K562 (cell line): ENCODE data around the gene SLC23A2. TPM values are rescaled to one million over a fixed set of nuclear protein-coding genes. Genes with fewer than 3 reads are reported as not detected.

Experiments
- ATAC-seq: fragments of 200-7000 bp; cut with Tn5 transposase; 3 replicates; pipeline ENCODE4 v1.9.1; 2020; ENCODE audit warnings: moderate library complexity
- BruUV-seq: library from RNA; stranded (reverse); fragments of 400-500 nt; replicated peaks from 2 replicates; lab custom pipeline; 2021; lab: Mats Ljungman, UMichigan
- CTCF ChIA-PET: fragments of 300-600 bp; formaldehyde crosslinking; extraction: SDS; loops from one replicate; lab custom pipeline; 2021; ENCODE audit warnings: low intra/inter-chr PET ratio; lab: Yijun Ruan, JAX
- POLR2A ChIA-PET: fragments of 300-600, 350-650 bp; sonication (Branson Sonifier 250); formaldehyde crosslinking; extraction: SDS; loops from one replicate; lab custom pipeline; 2021; ENCODE audit warnings: antibody characterized with exemption, inconsistent platforms; lab: Yijun Ruan, JAX
- DNase-seq, 4 experiments: peaks; one replicate each; pipeline versions ENCODE4 v3.0.0 to v3.0.0-alpha.2; 2011 to 2018; ENCODE audit warnings: low spot score in 3 of 4, mixed read lengths in 3 of 4; ENCODE audit errors: extremely low read depth in 1 of 4
- FAIRE-seq: peaks from 2 replicates; lab custom pipeline; 2011; peaks lifted over from hg19 to GRCh38; lab: Jason Lieb, UNC
- H2AFZ ChIP-seq: 2 replicates; pipeline ENCODE4 v1.6.0; 2011; ENCODE audit warnings: low read depth, low read length, control low read depth, inconsistent platforms
- H3K27ac ChIP-seq: fragments of 200-600 bp; 3 replicates; pipeline ENCODE4 v1.8.0; 2011; ENCODE audit warnings: low read depth, mild to moderate bottlenecking, control low read depth, inconsistent platforms, low read length, moderate library complexity, mixed read lengths; ENCODE audit errors: extremely low read depth
- H3K27me3 ChIP-seq, 2 experiments: fragments of 300-600 bp in 1 of 2; 2 replicates in 1 of 2; 3 replicates in 1 of 2; pipeline versions ENCODE4 v1.6.0 to v1.8.0; 2011; ENCODE audit warnings: inconsistent platforms in 2 of 2, low read length in 2 of 2, mild to moderate bottlenecking in 1 of 2, mixed read lengths in 1 of 2, moderate library complexity in 1 of 2; ENCODE audit not compliant: control insufficient read depth in 2 of 2, insufficient read depth in 2 of 2
- H3K36me3 ChIP-seq: fragments of 300-600 bp; 3 replicates; pipeline ENCODE4 v1.8.0; 2011; ENCODE audit warnings: mild to moderate bottlenecking, low read length, inconsistent platforms; ENCODE audit not compliant: control insufficient read depth, insufficient read depth
- H3K4me1 ChIP-seq, 2 experiments: fragments of 200-600 bp in 1 of 2; replicated peaks in 1 of 2; 2 replicates in 1 of 2; 3 replicates in 1 of 2; pipeline versions ENCODE4 v1.5.1 to v1.8.0; 2011; ENCODE audit warnings: inconsistent platforms in 2 of 2, low read length in 2 of 2, mild to moderate bottlenecking in 1 of 2, mixed read lengths in 1 of 2, moderate library complexity in 1 of 2; ENCODE audit not compliant: control insufficient read depth in 2 of 2, insufficient read depth in 2 of 2
- H3K4me2 ChIP-seq: 2 replicates; pipeline ENCODE4 v1.6.1; 2011; ENCODE audit warnings: low read length, control low read depth, inconsistent platforms, mixed read lengths; ENCODE audit not compliant: insufficient read depth
- H3K4me3 ChIP-seq: fragments of 200-600 bp; sonication (generic), shearing (Covaris generic); 2 replicates; pipeline ENCODE4 v1.5.1; 2016; ENCODE audit warnings: control low read depth, inconsistent platforms
- H3K79me2 ChIP-seq: fragments of 200-600 bp; 3 replicates; pipeline ENCODE4 v1.8.0; 2011; ENCODE audit warnings: low read length, inconsistent platforms; ENCODE audit not compliant: control insufficient read depth, insufficient read depth
- H3K9ac ChIP-seq, 2 experiments: 2 replicates each; pipeline versions ENCODE4 v1.6.0 to v1.6.1; 2011; ENCODE audit warnings: low read depth in 2 of 2, low read length in 2 of 2, control low read depth in 1 of 2, inconsistent platforms in 1 of 2, mild to moderate bottlenecking in 1 of 2, mixed read lengths in 1 of 2; ENCODE audit not compliant: insufficient read depth in 1 of 2
- H3K9me1 ChIP-seq: one replicate; pipeline ENCODE4 v1.6.0; 2011; ENCODE audit warnings: inconsistent platforms, mild to moderate bottlenecking, low read length, moderate library complexity; ENCODE audit not compliant: control insufficient read depth, insufficient read depth
- H3K9me3 ChIP-seq: replicated peaks from 2 replicates; pipeline ENCODE4 v1.5.1; 2011; ENCODE audit warnings: low read depth, low read length, inconsistent platforms; ENCODE audit not compliant: control insufficient read depth, insufficient read depth
- H4K20me1 ChIP-seq: replicated peaks from 2 replicates; pipeline ENCODE4 v1.6.1; 2011; ENCODE audit warnings: low read length, inconsistent platforms, mixed read lengths; ENCODE audit not compliant: control insufficient read depth, insufficient read depth
- ELK3 ChIP-seq: fragments of 450-650 bp; formaldehyde crosslinking; IDR thresholded peaks from 2 replicates; pipeline ENCODE4 v1.4.0; 2020; ENCODE audit warnings: mild to moderate bottlenecking
- KDM1A ChIP-seq, 2 experiments: fragments of 450-650 bp; IDR thresholded peaks; 2 replicates each; pipeline ENCODE4 v1.6.1; 2016; ENCODE audit warnings: mild to moderate bottlenecking in 2 of 2
- PKNOX1 ChIP-seq: fragments of 450-650 bp; IDR thresholded peaks from 2 replicates; pipeline ENCODE4 v1.6.1; 2016
- RBBP5 ChIP-seq: fragments of 200-600 bp; sonication (generic); IDR thresholded peaks from 2 replicates; pipeline ENCODE4 v1.6.1; 2012; ENCODE audit warnings: borderline replicate concordance, mild to moderate bottlenecking, low read length, control low read depth, inconsistent platforms; ENCODE audit not compliant: insufficient read depth, poor library complexity, severe bottlenecking
- YY1 ChIP-seq, 3 experiments: IDR thresholded peaks; 2 replicates each; pipeline ENCODE4 v1.6.1; 2011; ENCODE audit warnings: low read length in 2 of 3, mild to moderate bottlenecking in 2 of 3, moderate library complexity in 2 of 3, borderline replicate concordance in 1 of 3, control low read depth in 1 of 3, low read depth in 1 of 3; ENCODE audit not compliant: insufficient read depth in 3 of 3, insufficient replicate concordance in 2 of 3, control insufficient read depth in 1 of 3, insufficient read length in 1 of 3; ENCODE audit errors: extremely low read depth in 1 of 3
- ZFPM2 ChIP-seq: fragments of 250-450 bp; sonication (Bioruptor Pico); IDR thresholded peaks from 2 replicates; pipeline ENCODE4 v1.5.1; 2022; ENCODE audit warnings: mild to moderate bottlenecking
- ZNF780A ChIP-seq: fragments of 250-450 bp; sonication (Bioruptor Pico); IDR thresholded peaks from 2 replicates; pipeline ENCODE4 v1.5.0; 2021; ENCODE audit warnings: mild to moderate bottlenecking
- WGBS: fragments of 100-300 bp; shearing (Covaris generic); methylation state at CpG from one replicate; pipeline ENCODE4 v1.1.6; 2016; ENCODE audit warnings: low coverage, mixed read lengths; ENCODE audit not compliant: insufficient coverage; ENCODE audit errors: missing lambda C conversion rate; 5-methylcytosine and 5-hydroxymethylcytosine counted together
- in situ Hi-C: fragments of 300-500 bp; cut with MboI; formaldehyde crosslinking; loops from 4 replicates; pipeline ENCODE4 v1.15.0; 2018; ENCODE audit warnings: inconsistent platforms, mixed read lengths
- intact Hi-C: fragments of 100-400 bp; cut with micrococcal nuclease; formaldehyde crosslinking; loops from 2 replicates; pipeline ENCODE4 v1.14.2; 2022
- polyA plus RNA-seq, 8 experiments: library from polyadenylated mRNA; depleted of rRNA in 4 of 8; stranded (reverse) in 5 of 8; unstranded in 3 of 8; fragments of >200 nt; fragmentation: Nextera tagmentation in 2 of 8; fragmentation: Illumina TruSeq in 1 of 8; extraction: Ambion mirVana in 2 of 8; extraction: Trizol in 1 of 8; gene quantifications; 2 replicates each; pipeline versions ENCODE4 v1.2.1 to v1.2.3, GENCODE V29; 2011 to 2014; ENCODE audit warnings: inconsistent platforms in 1 of 8, missing spikeins in 1 of 8
- total RNA-seq, 7 experiments: library from RNA; depleted of rRNA in 6 of 7; stranded (reverse); fragments of >200 nt in 6 of 7; fragmentation: Illumina TruSeq in 2 of 7; extraction: Trizol in 2 of 7; gene quantifications; 2 replicates each; pipeline versions ENCODE4 v1.2.1 to v1.2.3, GENCODE V29; 2011 to 2021; ENCODE audit warnings: low replicate concordance in 1 of 7
- TF ChIP-seq, protein P1 (sequence below): sonication (generic); IDR thresholded peaks from 2 replicates; pipeline ENCODE4 v1.6.1; 2016
- TF ChIP-seq, protein P2 (sequence below): fragments of 450-650 bp; IDR thresholded peaks from 2 replicates; pipeline ENCODE4 v1.6.1; 2016; ENCODE audit warnings: antibody characterized with exemption

Gene SLC23A2
- total and polyA plus RNA-seq, 9 of the 15 experiments (the other 6 are each of a cell fraction or from before 2014, with no cell fraction given), result 0.39 to 6.7 (median 3.2) TPM

DNA sequence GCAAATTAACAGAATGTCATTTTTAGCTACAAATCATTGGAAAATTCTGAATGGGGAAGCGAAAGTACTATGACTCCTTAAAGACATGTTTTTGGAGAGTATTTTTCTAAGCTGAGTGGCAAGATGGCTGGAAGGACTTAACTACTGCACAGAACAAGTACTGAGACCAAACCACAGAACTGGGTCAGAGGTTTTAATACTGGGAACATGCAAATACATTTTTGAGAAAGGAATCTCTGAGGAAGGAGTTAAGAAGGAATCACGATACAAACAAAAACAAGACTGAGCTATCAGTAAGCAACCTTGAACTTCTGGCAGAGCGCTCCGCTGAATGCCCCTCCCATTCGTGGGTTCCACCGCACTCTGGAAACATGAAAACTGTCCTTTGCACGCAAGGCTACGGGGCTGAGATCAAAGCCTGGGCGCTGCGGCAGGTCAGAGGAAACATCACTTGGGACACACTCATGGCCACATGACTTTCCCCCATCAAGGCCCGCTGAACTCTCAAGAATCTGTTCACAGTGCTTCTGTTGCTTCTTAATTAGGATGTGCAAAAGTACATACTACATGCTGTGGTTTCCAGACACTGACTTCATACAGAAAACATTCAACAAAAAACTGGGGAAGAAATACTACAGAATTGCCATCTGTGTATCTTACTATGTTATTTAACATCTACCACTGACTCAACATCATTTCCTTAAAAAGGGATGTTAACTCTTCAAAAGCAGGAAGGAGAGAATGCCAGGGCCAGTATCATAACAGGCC lies 27.8 kb downstream of the SLC23A2 start:
- no TSS peak for BruUV-seq
- WGBS, result 24% methylated on average over 8 of the region's 11 CpGs
- POLR2A ChIA-PET, result interaction anchor here (0.6 to 0.8 kb wide), 2 partner anchors 12 to 66 kb away, joined by 3 read pairs; no protein-coding TSS in a partner anchor

DNA sequence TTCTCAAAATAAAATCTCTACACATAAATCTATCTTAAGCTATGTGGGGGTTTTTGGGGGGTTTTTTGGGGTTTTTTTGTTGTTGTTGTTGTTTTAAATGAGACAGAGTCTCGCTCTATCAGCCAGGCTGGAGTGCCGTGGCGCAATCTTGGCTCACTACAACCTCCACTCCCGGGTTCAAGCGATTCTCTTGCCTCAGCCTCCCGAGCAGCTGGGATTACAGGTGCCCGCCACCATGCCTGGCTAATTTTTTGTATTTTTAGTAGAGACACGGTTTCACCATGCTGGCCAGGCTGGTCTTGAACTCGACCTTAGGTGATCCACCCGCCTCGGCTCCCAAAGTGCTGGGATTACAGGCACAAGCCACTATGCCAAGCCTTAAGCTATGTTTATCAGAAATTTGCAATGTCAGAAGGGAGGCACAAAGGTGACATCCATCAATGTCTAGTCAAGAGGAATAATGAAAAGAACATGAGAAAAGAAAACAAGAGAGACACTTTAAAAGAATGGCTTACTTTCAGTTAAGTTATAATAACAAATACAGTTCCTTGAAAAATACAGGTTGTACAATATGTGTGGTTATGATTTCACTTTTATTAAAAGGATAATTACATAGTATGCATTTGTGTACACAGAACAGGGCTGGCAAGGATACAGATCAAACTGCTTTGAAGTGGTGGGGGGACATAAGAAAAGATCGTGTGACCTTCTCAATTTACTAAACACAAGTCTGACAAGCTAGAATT lies 28.6 kb downstream of the SLC23A2 start:
- Histone ChIP-seq H3K9ac (no peak overlapping the region), H3K9me1 (no peaks in the 10 kb centered on the region), H3K36me3 (no peaks in the 10 kb centered on the region), H3K27me3 (no peaks in the 10 kb centered on the region), H3K79me2 (no peaks in the 10 kb centered on the region), H3K4me3 (no peak overlapping the region), H3K27ac (no peak overlapping the region), H3K4me2 (no peak overlapping the region), H3K4me1 (no peaks in the 10 kb centered on the region; a peak in 1 of 5 replicates), H2AFZ (no peak overlapping the region), H3K9me3 (no peaks in the 10 kb centered on the region), H4K20me1 (no peaks in the 10 kb centered on the region)
- ChIA-PET CTCF (no interaction called here), POLR2A (interaction anchor here (0.8 kb wide), 1 partner anchor 12 kb away, joined by 3 read pairs; no protein-coding TSS in a partner anchor)
- intact Hi-C loops, result no loop called here
- BruUV-seq, result no TSS peak
- ATAC-seq (no peak), DNase-seq (no peak), FAIRE-seq (no peak)
- in situ Hi-C loops, result no loop called here
- WGBS, result 65% methylated on average over 8 of the region's 12 CpGs
- TF ChIP-seq PKNOX1, result peak; percentile 46; the same call in 1 of the 2 replicates
- TF ChIP-seq ELK3 (CRISPR knock-in tag), result no peak
- TF ChIP-seq ZFPM2 (CRISPR knock-in tag), result no peak
- TF ChIP-seq, protein P1, sequence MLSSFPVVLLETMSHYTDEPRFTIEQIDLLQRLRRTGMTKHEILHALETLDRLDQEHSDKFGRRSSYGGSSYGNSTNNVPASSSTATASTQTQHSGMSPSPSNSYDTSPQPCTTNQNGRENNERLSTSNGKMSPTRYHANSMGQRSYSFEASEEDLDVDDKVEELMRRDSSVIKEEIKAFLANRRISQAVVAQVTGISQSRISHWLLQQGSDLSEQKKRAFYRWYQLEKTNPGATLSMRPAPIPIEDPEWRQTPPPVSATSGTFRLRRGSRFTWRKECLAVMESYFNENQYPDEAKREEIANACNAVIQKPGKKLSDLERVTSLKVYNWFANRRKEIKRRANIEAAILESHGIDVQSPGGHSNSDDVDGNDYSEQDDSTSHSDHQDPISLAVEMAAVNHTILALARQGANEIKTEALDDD, result no peak
- TF ChIP-seq, protein P2, sequence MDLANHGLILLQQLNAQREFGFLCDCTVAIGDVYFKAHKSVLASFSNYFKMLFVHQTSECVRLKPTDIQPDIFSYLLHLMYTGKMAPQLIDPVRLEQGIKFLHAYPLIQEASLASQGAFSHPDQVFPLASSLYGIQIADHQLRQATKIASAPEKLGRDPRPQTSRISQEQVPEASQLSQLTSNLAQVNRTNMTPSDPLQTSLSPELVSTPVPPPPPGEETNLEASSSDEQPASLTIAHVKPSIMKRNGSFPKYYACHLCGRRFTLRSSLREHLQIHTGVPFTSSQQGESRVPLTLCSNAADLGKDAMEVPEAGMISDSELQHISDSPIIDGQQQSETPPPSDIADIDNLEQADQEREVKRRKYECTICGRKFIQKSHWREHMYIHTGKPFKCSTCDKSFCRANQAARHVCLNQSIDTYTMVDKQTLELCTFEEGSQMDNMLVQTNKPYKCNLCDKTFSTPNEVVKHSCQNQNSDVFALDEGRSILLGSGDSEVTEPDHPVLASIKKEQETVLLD, result no peak
- TF ChIP-seq KDM1A (IDR thresholded peaks at IDR 0.05), result no peak

More for the DNA sequence above, 27.8 kb downstream of the SLC23A2 start:
- CTCF ChIA-PET, result no interaction called here
- H2AFZ ChIP-seq, result no peak overlapping the region
- no peaks in the 10 kb centered on the region; a peak in 1 of 5 replicates for H3K4me1 ChIP-seq
- H4K20me1 ChIP-seq, result 0 out of 2 replicates have a peak, but pooled peaks cover 6% of the 10 kb centered on the region
- DNase-seq, result no peak
- no peak overlapping the region for H3K9ac ChIP-seq
- TF ChIP-seq YY1 (IDR thresholded peaks at IDR 0.05; ENCODE audit: borderline replicate concordance in 1 of 3, control insufficient read depth in 1 of 3, extremely low read depth in 1 of 3, insufficient read depth in 3 of 3, insufficient read length in 1 of 3, insufficient replicate concordance in 2 of 3, low read depth in 1 of 3, low read length in 2 of 3) (peak in 1 of 3 experiments; percentile 17), ZNF780A (CRISPR knock-in tag) (no peak), RBBP5 (peak; percentile 52)
- in situ Hi-C loops (no loop called here), intact Hi-C loops (no loop called here)
- H3K27ac ChIP-seq, result no peak overlapping the region
- FAIRE-seq, result no peak
- no peaks in the 10 kb centered on the region for H3K9me1 ChIP-seq
- no peaks in the 10 kb centered on the region for H3K79me2 ChIP-seq
- H3K36me3 ChIP-seq, result no peaks in the 10 kb centered on the region
- peak; percentile 44; the same call in 1 of the 3 replicates for ATAC-seq
- H3K9me3 ChIP-seq, result no peaks in the 10 kb centered on the region
- H3K27me3 ChIP-seq, result no peaks in the 10 kb centered on the region
- H3K4me3 ChIP-seq, result no peak overlapping the region
- H3K4me2 ChIP-seq, result peak overlapping the region; percentile 37; the same call in 1 of the 2 replicates
